ENCODE data around the gene LRMDA. TPM values are rescaled to one million over a fixed set of nuclear protein-coding genes. Genes with fewer than 3 reads are reported as not detected.

Gene LRMDA
- total and polyA plus RNA-seq, 2 of the 8 experiments (the other 6 are each of a cell fraction or from before 2014, with no cell fraction given): 0.86 to 2.8 TPM

- no peak overlapping the region for H3K4ac ChIP-seq (replicated peaks; ENCODE audit: insufficient read length, low read depth, low read length)
- no peak overlapping the region for H2BK12ac ChIP-seq (ENCODE audit: low read depth, low read length)
- CTCF ChIA-PET (ENCODE audit: partially characterized antibody): no interaction called here
- H3K56ac ChIP-seq (replicated peaks; ENCODE audit: insufficient read length, low read depth, low read length): no peak overlapping the region
- no peaks in the 10 kb centered on the region for H3K79me1 ChIP-seq (ENCODE audit: low read depth, low read length)
- H3K14ac ChIP-seq (ENCODE audit: insufficient read length): no peak overlapping the region
- H4K8ac ChIP-seq (ENCODE audit: extremely low read depth, insufficient read depth, low read length): no peak overlapping the region
- no peak overlapping the region for H2AFZ ChIP-seq (ENCODE audit: low read length)
- no peak overlapping the region for H3K18ac ChIP-seq (ENCODE audit: extremely low read depth, low read length)
- no peak overlapping the region for H3K4me2 ChIP-seq (ENCODE audit: insufficient read depth in 1 of 2, low read depth in 2 of 2, low read length in 2 of 2)
- 94% methylated on average over 7 of the region's 7 CpGs; no CpG with 5 or more reads in 1 of the 2 experiments for WGBS, 2 experiments (ENCODE audit: extremely low coverage in 1 of 2, insufficient coverage in 1 of 2, insufficient read length in 1 of 2, insufficient replicate concordance in 2 of 2, low coverage in 1 of 2, low lambda C conversion rate in 2 of 2, missing lambda C conversion rate in 1 of 2)
- no peaks in the 10 kb centered on the region for H3K27me3 ChIP-seq (replicated peaks in 1 of 4; ENCODE audit: control insufficient read depth in 3 of 4, extremely low read depth in 1 of 4, insufficient read depth in 3 of 4, low read length in 3 of 4)
- no peaks in the 10 kb centered on the region for H3K36me3 ChIP-seq (ENCODE audit: control insufficient read depth in 2 of 4, insufficient read depth in 4 of 4, low read length in 3 of 4)
- FAIRE-seq: no peak
- no peak overlapping the region for H3K4me3 ChIP-seq (ENCODE audit: extremely low read depth in 1 of 4, insufficient read depth in 2 of 4, low read depth in 3 of 4, low read length in 4 of 4)
- no peak overlapping the region for H3K27ac ChIP-seq (ENCODE audit: low read depth, low read length)
- no peak overlapping the region for H4K91ac ChIP-seq (replicated peaks; ENCODE audit: insufficient read length, low read length)
- H3K23me2 ChIP-seq (ENCODE audit: low read depth, low read length): no peaks in the 10 kb centered on the region; the same call in 1 of the 2 replicates
- no peak for TF ChIP-seq GABPA (IDR thresholded peaks at IDR 0.05; ENCODE audit: borderline replicate concordance, insufficient read depth, low read length)
- TF ChIP-seq FOSL1 (IDR thresholded peaks at IDR 0.05; ENCODE audit: insufficient read depth, low read depth, low read length): no peak
- no peak for TF ChIP-seq TAF1 (IDR thresholded peaks at IDR 0.05; ENCODE audit: low read depth, low read length)
- TF ChIP-seq KDM4A (IDR thresholded peaks at IDR 0.05; ENCODE audit: low read depth, low read length, severe bottlenecking): no peak
- no peak for TF ChIP-seq CREB1 (IDR thresholded peaks at IDR 0.05)
- TF ChIP-seq PHF8 (conservative IDR thresholded peaks at IDR 0.05; ENCODE audit: low read depth, low read length): no peak
- H2BK5ac ChIP-seq (ENCODE audit: low read depth, low read length): no peak overlapping the region
- H3K23ac ChIP-seq (ENCODE audit: insufficient read length): no peak overlapping the region
- no peaks in the 10 kb centered on the region for H4K20me1 ChIP-seq (replicated peaks in 1 of 2; ENCODE audit: control insufficient read depth in 1 of 2, insufficient read depth in 2 of 2, low read length in 2 of 2)
- no peaks in the 10 kb centered on the region for H3K79me2 ChIP-seq (ENCODE audit: control insufficient read depth in 1 of 2, insufficient read depth in 2 of 2, low read length in 2 of 2)
- H3K4me1 ChIP-seq (replicated peaks in 1 of 4; ENCODE audit: control insufficient read depth in 3 of 4, insufficient read depth in 4 of 4, low read length in 3 of 4): peaks cover 0 to 2% (median under 1%) of the 10 kb centered on the region in 4 experiments; a peak in 2 of 7 replicates
- no peak overlapping the region for H2BK15ac ChIP-seq (ENCODE audit: low read length)
- H3K9me3 ChIP-seq (ENCODE audit: insufficient read depth in 2 of 2, low read depth in 1 of 2, low read length in 1 of 2): no peaks in the 10 kb centered on the region
- H2BK20ac ChIP-seq (ENCODE audit: low read length): no peak overlapping the region
- no peak overlapping the region for H2BK120ac ChIP-seq (replicated peaks; ENCODE audit: low read depth, low read length)
- no peak overlapping the region for H3K9ac ChIP-seq (replicated peaks in 1 of 4; ENCODE audit: extremely low read depth in 1 of 4, low read depth in 3 of 4, low read length in 3 of 4)
- H2AK5ac ChIP-seq (ENCODE audit: low read depth, low read length): no peak overlapping the region
- POLR2A ChIA-PET (ENCODE audit: partially characterized antibody): no interaction called here
- H4K5ac ChIP-seq (ENCODE audit: insufficient read length, low read depth, low read length): no peak overlapping the region
- DNase-seq (ENCODE audit: low read depth in 1 of 2, low spot score in 2 of 2): no peak
Observed at GRCh38 chr10:75770626-75771081, 339.2 kb downstream of the LRMDA start.
